ENCODE measurements around the gene TMEM92. TPM values are rescaled to one million over a fixed set of nuclear protein-coding genes. Genes with fewer than 3 reads are reported as not detected.

Gene TMEM92
- total and polyA plus RNA-seq, 10 of the 15 experiments (the other 5 are each of a cell fraction or from before 2014, with no cell fraction given): 0.11 to 1.2 (median 0.32) TPM

GRCh38 chr17:50248255-50248654, 26.0 kb upstream of the TMEM92 start:
- H2AFZ ChIP-seq (ENCODE audit: control insufficient read depth, low read depth, low read length): no peak overlapping the region
- POLR2A ChIA-PET: no interaction called here
- no peaks in the 10 kb centered on the region for H3K79me2 ChIP-seq (ENCODE audit: control insufficient read depth, insufficient read depth, low read length)
- ATAC-seq: no peak
- no peak for FAIRE-seq
- H3K4me3 ChIP-seq: no peak overlapping the region
- CTCF ChIA-PET: interaction anchor here (1.0 kb wide), 1 partner anchor 79 kb away, joined by 3 read pairs; no protein-coding TSS in a partner anchor
- H3K4me2 ChIP-seq (ENCODE audit: control insufficient read depth, insufficient read depth): no peak overlapping the region
- TF ChIP-seq RFX5 (IDR thresholded peaks at IDR 0.05; ENCODE audit: low read depth, low read length) (no peak), CHD2 (IDR thresholded peaks at IDR 0.05; ENCODE audit: borderline replicate concordance, low read depth, low read length) (no peak), EED (IDR thresholded peaks at IDR 0.05; ENCODE audit: low read depth) (no peak), RUNX3 (IDR thresholded peaks at IDR 0.05; ENCODE audit: low read length) (no peak), TCF12 (IDR thresholded peaks at IDR 0.05; ENCODE audit: low read depth, low read length) (no peak)
- TF ChIP-seq, protein P1, sequence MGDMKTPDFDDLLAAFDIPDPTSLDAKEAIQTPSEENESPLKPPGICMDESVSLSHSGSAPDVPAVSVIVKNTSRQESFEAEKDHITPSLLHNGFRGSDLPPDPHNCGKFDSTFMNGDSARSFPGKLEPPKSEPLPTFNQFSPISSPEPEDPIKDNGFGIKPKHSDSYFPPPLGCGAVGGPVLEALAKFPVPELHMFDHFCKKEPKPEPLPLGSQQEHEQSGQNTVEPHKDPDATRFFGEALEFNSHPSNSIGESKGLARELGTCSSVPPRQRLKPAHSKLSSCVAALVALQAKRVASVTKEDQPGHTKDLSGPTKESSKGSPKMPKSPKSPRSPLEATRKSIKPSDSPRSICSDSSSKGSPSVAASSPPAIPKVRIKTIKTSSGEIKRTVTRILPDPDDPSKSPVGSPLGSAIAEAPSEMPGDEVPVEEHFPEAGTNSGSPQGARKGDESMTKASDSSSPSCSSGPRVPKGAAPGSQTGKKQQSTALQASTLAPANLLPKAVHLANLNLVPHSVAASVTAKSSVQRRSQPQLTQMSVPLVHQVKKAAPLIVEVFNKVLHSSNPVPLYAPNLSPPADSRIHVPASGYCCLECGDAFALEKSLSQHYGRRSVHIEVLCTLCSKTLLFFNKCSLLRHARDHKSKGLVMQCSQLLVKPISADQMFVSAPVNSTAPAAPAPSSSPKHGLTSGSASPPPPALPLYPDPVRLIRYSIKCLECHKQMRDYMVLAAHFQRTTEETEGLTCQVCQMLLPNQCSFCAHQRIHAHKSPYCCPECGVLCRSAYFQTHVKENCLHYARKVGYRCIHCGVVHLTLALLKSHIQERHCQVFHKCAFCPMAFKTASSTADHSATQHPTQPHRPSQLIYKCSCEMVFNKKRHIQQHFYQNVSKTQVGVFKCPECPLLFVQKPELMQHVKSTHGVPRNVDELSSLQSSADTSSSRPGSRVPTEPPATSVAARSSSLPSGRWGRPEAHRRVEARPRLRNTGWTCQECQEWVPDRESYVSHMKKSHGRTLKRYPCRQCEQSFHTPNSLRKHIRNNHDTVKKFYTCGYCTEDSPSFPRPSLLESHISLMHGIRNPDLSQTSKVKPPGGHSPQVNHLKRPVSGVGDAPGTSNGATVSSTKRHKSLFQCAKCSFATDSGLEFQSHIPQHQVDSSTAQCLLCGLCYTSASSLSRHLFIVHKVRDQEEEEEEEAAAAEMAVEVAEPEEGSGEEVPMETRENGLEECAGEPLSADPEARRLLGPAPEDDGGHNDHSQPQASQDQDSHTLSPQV (IDR thresholded peaks at IDR 0.05): no peak
- in situ Hi-C loops (cut with MboI) (no loop called here), intact Hi-C loops (cut with micrococcal nuclease; ENCODE audit: unreplicated experiment) (no loop called here)
- no peaks in the 10 kb centered on the region for H3K36me3 ChIP-seq (ENCODE audit: control insufficient read depth in 2 of 2, insufficient read depth in 2 of 2, low read length in 1 of 2)
- H3K27me3 ChIP-seq (replicated peaks in 1 of 2; ENCODE audit: control insufficient read depth in 2 of 2, insufficient read depth in 2 of 2, low read length in 1 of 2): no peaks in the 10 kb centered on the region
- H3K9me3 ChIP-seq (replicated peaks; ENCODE audit: control insufficient read depth, insufficient read depth, low read length): peaks cover 1% of the 10 kb centered on the region; the same call in 2 of the 3 replicates
- no peaks in the 10 kb centered on the region for H3K4me1 ChIP-seq (ENCODE audit: control insufficient read depth, insufficient read depth, low read length)
- BruUV-seq (replicated peaks): no TSS peak
- no peaks in the 10 kb centered on the region for H4K20me1 ChIP-seq (ENCODE audit: control insufficient read depth, insufficient read depth)
- 46% methylated on average over 2 of the region's 2 CpGs for whole genome bisulfite sequencing (ENCODE audit: insufficient coverage, insufficient replicate concordance, low lambda C conversion rate, missing lambda C conversion rate)
- DNase-seq (ENCODE audit: low read depth, low spot score): no peak
- RAD21 ChIA-PET (ENCODE audit: unreplicated experiment): no interaction called here
- H3K27ac ChIP-seq (ENCODE audit: control insufficient read depth, insufficient read depth): no peak overlapping the region
- SMC1A ChIA-PET (ENCODE audit: uncharacterized antibody, unreplicated experiment): no interaction called here
- no peak overlapping the region for H3K9ac ChIP-seq (ENCODE audit: control insufficient read depth, insufficient read depth, low read length)

All from GM12878 (cell line).